HepG2 (cell line): ENCODE results near the gene SLC41A1.

ENCODE experiments used
- CTCF ChIP-seq: sonication (generic); formaldehyde crosslinking; IDR thresholded peaks from 2 replicates; pipeline ENCODE4 v1.5.0; 2020; ENCODE audit warnings: mild to moderate bottlenecking, missing genetic modification reagents, moderate library complexity
- MLLT10 ChIP-seq: sonication (generic); formaldehyde crosslinking; IDR thresholded peaks from 2 replicates; pipeline ENCODE4 v1.4.0; 2020; ENCODE audit warnings: missing genetic modification reagents
- PHB2 ChIP-seq: fragments of 450-650 bp; IDR thresholded peaks from 2 replicates; pipeline ENCODE4 v1.6.1; 2018; ENCODE audit not compliant: partially characterized antibody
- ZBTB1 ChIP-seq: sonication (generic); formaldehyde crosslinking; IDR thresholded peaks from 2 replicates; pipeline ENCODE4 v1.4.0; 2020; ENCODE audit warnings: missing genetic modification reagents, borderline replicate concordance
- ZNF121 ChIP-seq: sonication (generic); formaldehyde crosslinking; IDR thresholded peaks from 2 replicates; pipeline ENCODE4 v1.5.0; 2020; ENCODE audit warnings: mild to moderate bottlenecking, missing genetic modification reagents
- ZNF24 ChIP-seq: fragments of 450-650 bp; IDR thresholded peaks from 2 replicates; pipeline ENCODE4 v1.6.1; 2017; ENCODE audit warnings: antibody characterized with exemption, mild to moderate bottlenecking
- ZNF747 ChIP-seq: sonication (generic); formaldehyde crosslinking; IDR thresholded peaks from 2 replicates; pipeline ENCODE4 v1.8.1; 2023; ENCODE audit warnings: missing genetic modification reagents, mild to moderate bottlenecking, borderline replicate concordance

- no peak for TF ChIP-seq ZBTB1 (CRISPR knock-in tag)
- TF ChIP-seq CTCF (CRISPR knock-in tag) = no peak
- no peak for TF ChIP-seq ZNF24
- no peak for TF ChIP-seq ZNF121 (CRISPR knock-in tag)
- TF ChIP-seq ZNF747 (CRISPR knock-in tag) = no peak
- no peak for TF ChIP-seq MLLT10 (CRISPR knock-in tag)
- TF ChIP-seq PHB2 = no peak
Measured at GRCh38 chr1:205767248-205767647, 45.8 kb downstream of the SLC41A1 start.
